ENCODE measurements around the gene AKR1B1. TPM values are rescaled to one million over a fixed set of nuclear protein-coding genes. Genes with fewer than 3 reads are reported as not detected.
A peak's percentile ranks its signal among the peaks of the same experiment; 100 is the strongest.

The AKR1B1 gene
- total RNA-seq, result 91.8 TPM
- long read RNA-seq, transcript AKR1B1-201 (10 exons, 1,409 nt), result major isoform, 108 of 128 reads
- long read RNA-seq, partial matches to known transcripts, result 3 of 128 reads
- long read RNA-seq, other reads (novel, unspliced or antisense), result 13 of 128 reads

- intact Hi-C loops (cut with DNase I), result no loop called here
- Histone ChIP-seq H3K36me3 (peaks cover 3% of the 10 kb centered on the region), H3K27ac (peak within 1 kb of the TSS; percentile 86), H3K27me3 (no peaks in the 10 kb centered on the region), H3K9me3 (no peaks in the 10 kb centered on the region), H3K4me3 (peak within 1 kb of the TSS; percentile 87), H3K4me1 (peaks cover 18% of the 10 kb centered on the region)
- TF ChIP-seq, protein P1, sequence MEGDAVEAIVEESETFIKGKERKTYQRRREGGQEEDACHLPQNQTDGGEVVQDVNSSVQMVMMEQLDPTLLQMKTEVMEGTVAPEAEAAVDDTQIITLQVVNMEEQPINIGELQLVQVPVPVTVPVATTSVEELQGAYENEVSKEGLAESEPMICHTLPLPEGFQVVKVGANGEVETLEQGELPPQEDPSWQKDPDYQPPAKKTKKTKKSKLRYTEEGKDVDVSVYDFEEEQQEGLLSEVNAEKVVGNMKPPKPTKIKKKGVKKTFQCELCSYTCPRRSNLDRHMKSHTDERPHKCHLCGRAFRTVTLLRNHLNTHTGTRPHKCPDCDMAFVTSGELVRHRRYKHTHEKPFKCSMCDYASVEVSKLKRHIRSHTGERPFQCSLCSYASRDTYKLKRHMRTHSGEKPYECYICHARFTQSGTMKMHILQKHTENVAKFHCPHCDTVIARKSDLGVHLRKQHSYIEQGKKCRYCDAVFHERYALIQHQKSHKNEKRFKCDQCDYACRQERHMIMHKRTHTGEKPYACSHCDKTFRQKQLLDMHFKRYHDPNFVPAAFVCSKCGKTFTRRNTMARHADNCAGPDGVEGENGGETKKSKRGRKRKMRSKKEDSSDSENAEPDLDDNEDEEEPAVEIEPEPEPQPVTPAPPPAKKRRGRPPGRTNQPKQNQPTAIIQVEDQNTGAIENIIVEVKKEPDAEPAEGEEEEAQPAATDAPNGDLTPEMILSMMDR (IDR thresholded peaks at IDR 0.05), result peak; percentile 73
- ATAC-seq (peak; percentile 95), DNase-seq (peak; percentile 93)
Observed at GRCh38 chr7:134458806-134459698, at the start of gene AKR1B1. Gene AKR1B1 (minus strand): TSS chr7:134459100. CDS start chr7:134459062, 38 bp downstream.

- TF ChIP-seq, protein P1 (IDR thresholded peaks at IDR 0.05), result no peak
- no peaks in the 10 kb centered on the region for H3K9me3 ChIP-seq
- H3K27ac ChIP-seq, result no peak overlapping the region
- intact Hi-C loops (cut with DNase I), result loop anchor here (5.0 kb wide), 1 partner anchor 74 kb away; no protein-coding TSS in a partner anchor
- H3K4me3 ChIP-seq, result no peak overlapping the region
- H3K4me1 ChIP-seq, result no peaks in the 10 kb centered on the region
- no peaks in the 10 kb centered on the region for H3K27me3 ChIP-seq
- ATAC-seq (no peak), DNase-seq (no peak)
- no peaks in the 10 kb centered on the region for H3K36me3 ChIP-seq
Observed at GRCh38 chr7:134505856-134506255, 47.0 kb upstream of the AKR1B1 start.

- Histone ChIP-seq H3K4me3 (no peak overlapping the region), H3K27ac (no peak overlapping the region), H3K9me3 (no peaks in the 10 kb centered on the region), H3K27me3 (no peaks in the 10 kb centered on the region), H3K36me3 (no peaks in the 10 kb centered on the region), H3K4me1 (no peaks in the 10 kb centered on the region)
- intact Hi-C loops (cut with DNase I), result loop anchor here (5.0 kb wide), 1 partner anchor 72 kb away; no protein-coding TSS in a partner anchor
- TF ChIP-seq, protein P1 (IDR thresholded peaks at IDR 0.05), result no peak
- DNase-seq (no peak), ATAC-seq (no peak)
Observed at GRCh38 chr7:134504660-134505164, 45.8 kb upstream of the AKR1B1 start.

DNA sequence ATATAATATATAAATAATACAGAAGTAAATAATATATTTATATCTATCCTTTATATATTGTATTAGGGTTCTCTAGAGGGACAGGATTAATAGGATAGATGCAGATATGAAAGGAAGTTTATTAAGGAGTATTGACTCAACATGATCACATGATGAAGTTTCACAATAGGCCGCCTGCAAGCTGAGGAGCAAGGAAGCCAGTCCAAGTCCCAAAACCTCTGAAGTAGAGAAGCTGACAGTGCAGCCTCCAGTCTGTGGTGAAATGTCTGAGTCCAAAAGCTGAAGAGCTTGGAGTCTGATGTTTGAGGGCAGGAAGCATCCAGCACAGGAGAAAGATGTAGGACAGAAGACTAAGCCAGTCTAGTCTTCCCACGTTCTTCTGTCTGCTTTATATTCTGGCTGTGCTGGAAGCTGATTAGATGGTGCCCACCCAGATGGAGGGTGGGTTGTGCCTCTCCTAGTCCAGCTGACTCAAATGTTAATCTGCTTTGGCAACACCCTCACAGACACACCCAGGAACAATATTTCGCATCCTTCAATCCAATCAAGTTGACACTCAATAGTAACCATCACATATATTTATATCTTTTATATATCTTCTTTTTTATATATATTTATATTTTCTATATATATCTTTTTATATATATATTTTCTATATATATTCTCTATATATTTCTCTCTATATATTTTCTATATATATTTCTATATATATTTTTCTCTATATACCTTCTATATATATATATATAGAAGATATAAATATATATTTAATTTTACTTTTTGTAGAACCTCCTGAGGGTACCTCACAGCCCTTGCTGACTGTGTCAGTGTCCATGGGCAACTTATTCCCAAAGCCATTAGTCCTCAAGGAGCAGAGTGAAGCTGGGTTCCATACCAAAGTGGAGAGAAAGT is 43.8 kb upstream of the AKR1B1 start:
- no peaks in the 10 kb centered on the region for H3K36me3 ChIP-seq
- intact Hi-C loops (cut with DNase I), result no loop called here
- H3K27me3 ChIP-seq, result no peaks in the 10 kb centered on the region
- ATAC-seq (peak; percentile 75), DNase-seq (no peak)
- no peaks in the 10 kb centered on the region for H3K9me3 ChIP-seq
- no peak overlapping the region for H3K4me3 ChIP-seq
- H3K4me1 ChIP-seq, result no peaks in the 10 kb centered on the region
- no peak overlapping the region for H3K27ac ChIP-seq
- TF ChIP-seq, protein P1 (IDR thresholded peaks at IDR 0.05), result no peak

DNA sequence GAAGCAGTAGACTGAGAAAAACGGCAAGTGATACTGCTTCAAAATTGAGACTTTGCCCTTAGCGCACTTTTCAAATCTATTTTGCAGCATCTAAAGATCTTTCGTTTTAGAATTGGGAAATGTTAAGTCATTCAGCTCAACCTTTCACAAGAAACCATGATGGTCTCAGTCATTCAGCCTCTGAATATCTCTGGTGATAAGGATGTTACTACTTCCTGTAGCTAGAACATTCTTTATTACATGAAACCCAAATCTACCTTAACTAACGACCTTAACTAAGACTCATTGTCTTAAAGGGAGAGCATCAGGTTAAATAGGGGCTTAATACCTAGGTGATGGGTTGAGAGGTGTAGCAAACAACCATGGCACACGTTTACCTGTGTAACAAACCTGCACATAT is 42.1 kb upstream of the AKR1B1 start:
- Histone ChIP-seq H3K4me1 (no peaks in the 10 kb centered on the region), H3K27ac (no peak overlapping the region), H3K4me3 (no peak overlapping the region), H3K9me3 (no peaks in the 10 kb centered on the region), H3K27me3 (no peaks in the 10 kb centered on the region), H3K36me3 (no peaks in the 10 kb centered on the region)
- intact Hi-C loops (cut with DNase I), result no loop called here
- DNase-seq, result no peak
- TF ChIP-seq, protein P1 (IDR thresholded peaks at IDR 0.05), result no peak
- ATAC-seq, result no peak

Measured in upper lobe of right lung (tissue), 1 donor.